Measurements from ENCODE around the gene TIGD1.
"Not testable (repeated sequence)": the region's sequence is repeated elsewhere in the genome, so short reads cannot be mapped to it uniquely, and the experiment has no call there.

The TIGD1 gene

GRCh38 chr2:232570481-232570880, 20.1 kb upstream of the TIGD1 start:
- not testable (repeated sequence) for DNase-seq (ENCODE audit: low read depth in 2 of 2)

GRCh38 chr2:232569541-232569940, 19.2 kb upstream of the TIGD1 start:
- DNase-seq (ENCODE audit: low read depth in 2 of 2) = no peak

GRCh38 chr2:232568161-232568560, 17.8 kb upstream of the TIGD1 start:
- DNase-seq (ENCODE audit: low read depth in 2 of 2) = no peak

- DNase-seq (ENCODE audit: low read depth in 2 of 2) = no peak
These were observed 17.4 kb upstream of the TIGD1 start for GRCh38 chr2:232567721-232568120.

GRCh38 chr2:232563580-232563979, 13.2 kb upstream of the TIGD1 start:
- no peak for DNase-seq (ENCODE audit: low read depth in 2 of 2)

GRCh38 chr2:232562515-232563151, 12.3 kb upstream of the TIGD1 start:
- no peak for DNase-seq (ENCODE audit: low read depth in 2 of 2)

GRCh38 chr2:232556426-232556825, 6.1 kb upstream of the TIGD1 start:
- no peak for DNase-seq (ENCODE audit: low read depth in 2 of 2)

- DNase-seq (ENCODE audit: low read depth in 2 of 2) = no peak
These were observed 1.4 kb upstream of the TIGD1 start for GRCh38 chr2:232551776-232552175.

GRCh38 chr2:232551250-232551638, 887 bp upstream of the TIGD1 start:
- no peak for DNase-seq (ENCODE audit: low read depth in 2 of 2)

GRCh38 chr2:232549655-232550353, 553 bp downstream of the TIGD1 start:
- DNase-seq (ENCODE audit: low read depth in 2 of 2) = no peak

- no peak for DNase-seq (ENCODE audit: low read depth in 2 of 2)
These were observed 2.4 kb downstream of the TIGD1 start for GRCh38 chr2:232547991-232548390.

GRCh38 chr2:232545511-232546375, 4.6 kb downstream of the TIGD1 start:
- no peak for DNase-seq (ENCODE audit: low read depth in 2 of 2)

- DNase-seq (ENCODE audit: low read depth in 2 of 2) = no peak
These were observed 5.7 kb downstream of the TIGD1 start for GRCh38 chr2:232544674-232545073.

GRCh38 chr2:232543928-232544631, 6.3 kb downstream of the TIGD1 start:
- no peak for DNase-seq (ENCODE audit: low read depth in 2 of 2)

GRCh38 chr2:232543491-232543890, 6.9 kb downstream of the TIGD1 start:
- DNase-seq (ENCODE audit: low read depth in 2 of 2) = no peak

GRCh38 chr2:232542715-232543467, 7.5 kb downstream of the TIGD1 start:
- no peak for DNase-seq (ENCODE audit: low read depth in 2 of 2)

- no peak for DNase-seq (ENCODE audit: low read depth in 2 of 2)
These were observed 8.2 kb downstream of the TIGD1 start for GRCh38 chr2:232541961-232542714.

GRCh38 chr2:232541195-232541960, 9.0 kb downstream of the TIGD1 start:
- DNase-seq (ENCODE audit: low read depth in 2 of 2) = no peak

- DNase-seq (ENCODE audit: low read depth in 2 of 2) = no peak
These were observed 9.8 kb downstream of the TIGD1 start for GRCh38 chr2:232540441-232541041.
